CD4-positive, CD25-positive, alpha-beta regulatory T cell (primary cell): ENCODE measurements around the gene CACNB1. TPM values are rescaled to one million over a fixed set of nuclear protein-coding genes. Genes with fewer than 3 reads are reported as not detected.

Source experiments
- ATAC-seq, 2 donors: fragments of 150-1000 bp; cut with Tn5 transposase; one replicate each; pipeline ENCODE4 v1.10.0; 2021; ENCODE audit warnings: low read depth in 2 of 2, moderate number of reproducible peaks in 2 of 2, moderate library complexity in 1 of 2
- DNase-seq, 3 donors: peaks; one replicate each; pipeline versions ENCODE4 v3.0.0 to v3.0.0-alpha.2; 2012 to 2022; ENCODE audit warnings: mixed read lengths in 1 of 3
- H3K27ac ChIP-seq: one replicate; pipeline ENCODE4 v1.7.0; 2013; ENCODE audit warnings: mild to moderate bottlenecking, low read length; ENCODE audit not compliant: insufficient read depth, poor library complexity, severe bottlenecking
- H3K27me3 ChIP-seq: one replicate; pipeline ENCODE4 v1.7.0; 2013; ENCODE audit warnings: low read length; ENCODE audit not compliant: control insufficient read depth, insufficient read depth
- H3K36me3 ChIP-seq: one replicate; pipeline ENCODE4 v1.7.0; 2013; ENCODE audit warnings: mild to moderate bottlenecking, low read length, moderate library complexity; ENCODE audit not compliant: control insufficient read depth, insufficient read depth
- H3K4me1 ChIP-seq: 2 replicates; pipeline ENCODE4 v1.7.0; 2013; ENCODE audit warnings: mild to moderate bottlenecking, low read length; ENCODE audit not compliant: insufficient read depth, control insufficient read depth, poor library complexity, severe bottlenecking
- H3K4me3 ChIP-seq: one replicate; pipeline ENCODE4 v1.7.0; 2013; ENCODE audit warnings: low read depth, mild to moderate bottlenecking, low read length, moderate library complexity
- H3K9me3 ChIP-seq, 2 experiments: 1 replicate in 1 of 2; 2 replicates in 1 of 2; pipeline ENCODE4 v1.7.0; 2013; ENCODE audit warnings: low read length in 2 of 2, mild to moderate bottlenecking in 1 of 2, moderate library complexity in 1 of 2; ENCODE audit not compliant: control insufficient read depth in 2 of 2
- H3K27ac Mint-ChIP-seq, 3 donors: one replicate each; pipeline ENCODE4 v1.8.0; 2020 to 2022; ENCODE audit warnings: mild to moderate bottlenecking in 3 of 3, mixed read lengths in 3 of 3, moderate library complexity in 2 of 3
- H3K27me3 Mint-ChIP-seq: one replicate; pipeline ENCODE4 v1.8.0; 2022; ENCODE audit warnings: mild to moderate bottlenecking, mixed read lengths
- H3K36me3 Mint-ChIP-seq: one replicate; pipeline ENCODE4 v1.8.0; 2020; ENCODE audit warnings: mixed read lengths
- H3K4me1 Mint-ChIP-seq, 4 donors: one replicate each; pipeline ENCODE4 v1.8.0; 2020 to 2022; ENCODE audit warnings: mixed read lengths in 4 of 4, mild to moderate bottlenecking in 1 of 4
- H3K4me3 Mint-ChIP-seq, 4 donors: one replicate each; pipeline ENCODE4 v1.8.0; 2020 to 2022; ENCODE audit warnings: mild to moderate bottlenecking in 4 of 4, mixed read lengths in 4 of 4, moderate library complexity in 3 of 4
- H3K9me3 Mint-ChIP-seq, 7 donors: one replicate each; pipeline ENCODE4 v1.8.0; 2020 to 2022; ENCODE audit warnings: mixed read lengths in 7 of 7, mild to moderate bottlenecking in 3 of 7, moderate library complexity in 2 of 7
- polyA plus RNA-seq, 4 donors: library from polyadenylated mRNA; unstranded; fragments of 300-500 nt; fragmentation: Illumina TruSeq; gene quantifications; one replicate each; pipeline ENCODE4 v1.2.3, GENCODE V29; 2021
- total RNA-seq: library from RNA; stranded (reverse); gene quantifications from one replicate; pipeline ENCODE4 v1.2.3, GENCODE V29; 2022

CACNB1 gene
- total and polyA plus RNA-seq, 5 donors from 2014 or later: 0.48 to 19.3 (median 1.2) TPM

DNA sequence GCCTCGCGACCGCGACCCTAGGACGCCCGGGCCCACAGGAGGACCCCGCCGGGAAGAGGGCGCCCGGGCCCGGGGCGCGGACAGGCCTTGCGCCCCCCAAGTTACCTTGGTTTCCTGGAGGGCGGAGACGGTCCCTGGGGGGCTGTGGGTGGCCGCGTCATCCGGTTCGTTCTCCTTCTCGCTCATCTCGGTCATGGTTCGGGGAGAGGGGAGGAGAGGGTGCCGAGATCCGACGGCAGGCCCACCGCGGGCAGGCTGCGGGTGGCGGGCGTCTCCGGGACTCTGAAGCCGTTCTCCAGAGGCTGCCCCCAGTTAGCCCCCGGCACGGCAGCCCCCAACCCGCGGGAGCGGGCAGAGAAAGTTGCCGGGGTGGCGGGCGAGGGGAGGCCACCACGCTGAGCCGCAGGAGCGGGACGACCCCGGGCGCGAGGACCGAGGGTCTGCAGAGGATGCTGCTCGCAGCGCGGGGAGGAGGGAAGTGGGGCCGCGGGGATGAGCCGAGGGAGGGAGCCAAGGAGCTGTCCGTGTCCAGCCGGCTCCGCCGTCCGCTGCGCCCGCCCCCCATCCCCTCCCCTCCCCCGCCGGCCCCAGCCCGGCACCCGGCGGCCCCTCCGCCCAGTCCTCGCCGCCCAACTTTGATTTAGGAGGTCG lies 28.0 kb upstream of the CACNB1 start, which contains the start of gene STAC2:
Gene STAC2, minus strand, starts transcription at position 638 of the 651 bp plus-strand sequence. Its CDS starts 443 bp downstream, at position 195.
- H3K36me3 ChIP-seq: no peaks in the 10 kb centered on the region
- Mint-ChIP-seq H3K27ac (no peak within 1 kb of the TSS), H3K36me3 (no peaks in the 10 kb centered on the region), H3K4me1 (peaks cover 0 to 15% (median 7%) of the 10 kb centered on the region in 4 donors), H3K27me3 (peaks cover 65% of the 10 kb centered on the region), H3K9me3 (no peaks in the 10 kb centered on the region), H3K4me3 (peak within 1 kb of the TSS in 3 of 4 donors; percentile 79 to 89 (median 83))
- peaks cover 13% of the 10 kb centered on the region for H3K27me3 ChIP-seq
- H3K4me1 ChIP-seq: peaks cover 20% of the 10 kb centered on the region
- no peak for DNase-seq
- ATAC-seq: peak in 1 of 2 donors; percentile 21
- no peak within 1 kb of the TSS for H3K27ac ChIP-seq
- H3K9me3 ChIP-seq: no peaks in the 10 kb centered on the region
- no peak within 1 kb of the TSS for H3K4me3 ChIP-seq

DNA sequence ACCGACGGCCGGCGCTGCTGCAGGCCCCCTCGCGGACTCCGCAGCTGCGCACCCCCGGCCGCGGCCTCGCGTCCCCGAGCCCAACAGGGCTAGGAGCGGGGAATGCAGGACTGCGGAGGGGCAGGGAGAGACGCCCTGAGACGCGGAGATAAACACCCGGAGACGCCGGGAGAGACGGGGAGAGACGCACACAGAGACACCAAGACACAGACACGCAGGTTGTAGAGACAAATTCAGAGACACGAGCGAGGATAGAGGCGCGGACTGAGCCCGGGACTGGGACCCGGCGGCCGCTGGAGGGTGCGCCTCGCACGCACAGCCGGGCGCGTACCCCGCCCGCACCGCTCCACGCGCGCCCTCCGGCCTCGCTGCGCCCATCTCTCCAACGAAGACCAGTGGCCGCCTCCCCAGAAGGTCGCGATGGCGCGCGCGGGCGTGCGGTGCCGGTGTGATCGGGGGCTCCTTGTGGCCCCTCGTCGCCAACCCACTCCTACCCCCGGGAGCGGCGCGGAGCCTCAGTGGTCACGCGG lies 27.4 kb upstream of the CACNB1 start:
- peaks cover 20% of the 10 kb centered on the region for H3K4me1 ChIP-seq
- Mint-ChIP-seq H3K27ac (no peak overlapping the region), H3K4me3 (peak overlapping the region in 3 of 4 donors; percentile 58 to 76 (median 65)), H3K4me1 (peaks cover 0 to 15% (median 7%) of the 10 kb centered on the region in 4 donors), H3K9me3 (no peaks in the 10 kb centered on the region), H3K27me3 (peaks cover 70% of the 10 kb centered on the region), H3K36me3 (no peaks in the 10 kb centered on the region)
- H3K27ac ChIP-seq: no peak overlapping the region
- no peaks in the 10 kb centered on the region for H3K36me3 ChIP-seq
- H3K9me3 ChIP-seq: no peaks in the 10 kb centered on the region
- ATAC-seq: peak in 1 of 2 donors; percentile 43
- H3K27me3 ChIP-seq: peaks cover 13% of the 10 kb centered on the region
- no peak for DNase-seq
- H3K4me3 ChIP-seq: no peak overlapping the region

DNA sequence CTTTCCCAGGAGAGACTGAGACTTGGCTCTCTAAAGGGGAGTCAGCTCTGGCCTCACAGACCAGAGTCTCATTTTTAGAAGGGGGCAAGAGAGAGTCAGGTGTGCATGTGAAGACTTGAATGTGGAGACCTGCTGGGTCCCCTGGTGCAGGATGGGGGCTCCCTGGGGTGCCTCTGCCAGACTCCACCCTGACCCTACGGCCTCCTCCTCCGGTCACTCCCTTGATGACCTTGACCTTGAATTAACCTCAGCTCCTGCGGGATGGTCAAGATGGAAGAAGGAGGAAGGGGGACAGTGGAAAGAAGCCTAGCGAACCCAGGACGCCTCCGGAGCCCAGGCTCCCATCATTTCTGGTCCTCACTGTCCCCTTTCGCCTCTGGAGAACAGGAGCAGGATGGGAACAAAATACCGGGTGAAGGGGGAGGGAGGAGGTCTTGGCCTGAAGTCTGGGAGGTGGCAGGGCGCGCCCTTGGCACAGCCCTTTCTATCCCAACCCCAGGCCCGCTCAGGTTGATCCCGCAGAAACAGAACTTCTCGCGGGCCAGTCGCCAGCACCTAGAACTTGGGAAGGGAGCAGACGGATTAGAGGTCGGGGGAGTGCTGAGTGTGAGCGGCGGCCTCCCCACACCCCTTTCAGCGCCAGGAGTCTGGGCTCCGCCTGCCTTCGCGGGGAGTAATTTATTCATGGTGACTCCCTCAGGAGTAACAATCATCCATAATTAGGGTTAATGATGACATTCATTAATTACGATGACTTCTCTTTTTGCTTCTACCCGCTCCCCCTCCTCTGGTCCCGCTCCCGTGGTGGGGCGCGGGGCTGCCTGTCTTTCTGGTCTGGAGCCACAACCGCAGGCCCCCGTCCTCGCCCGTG lies 26.7 kb upstream of the CACNB1 start:
- peaks cover 13% of the 10 kb centered on the region for H3K27me3 ChIP-seq
- no peak overlapping the region for H3K27ac ChIP-seq
- ATAC-seq (no peak), DNase-seq (no peak)
- peaks cover 20% of the 10 kb centered on the region for H3K4me1 ChIP-seq
- H3K9me3 ChIP-seq: no peaks in the 10 kb centered on the region
- H3K4me1 Mint-ChIP-seq: peaks cover 0 to 15% (median 5%) of the 10 kb centered on the region in 4 donors
- H3K4me3 Mint-ChIP-seq: peak overlapping the region in 3 of 4 donors; percentile 42 to 77 (median 58)
- peaks cover 71% of the 10 kb centered on the region for H3K27me3 Mint-ChIP-seq
- H3K27ac Mint-ChIP-seq: no peak overlapping the region
- no peaks in the 10 kb centered on the region for H3K36me3 Mint-ChIP-seq
- no peaks in the 10 kb centered on the region for H3K36me3 ChIP-seq
- H3K4me3 ChIP-seq: no peak overlapping the region
- H3K9me3 Mint-ChIP-seq: no peaks in the 10 kb centered on the region

DNA sequence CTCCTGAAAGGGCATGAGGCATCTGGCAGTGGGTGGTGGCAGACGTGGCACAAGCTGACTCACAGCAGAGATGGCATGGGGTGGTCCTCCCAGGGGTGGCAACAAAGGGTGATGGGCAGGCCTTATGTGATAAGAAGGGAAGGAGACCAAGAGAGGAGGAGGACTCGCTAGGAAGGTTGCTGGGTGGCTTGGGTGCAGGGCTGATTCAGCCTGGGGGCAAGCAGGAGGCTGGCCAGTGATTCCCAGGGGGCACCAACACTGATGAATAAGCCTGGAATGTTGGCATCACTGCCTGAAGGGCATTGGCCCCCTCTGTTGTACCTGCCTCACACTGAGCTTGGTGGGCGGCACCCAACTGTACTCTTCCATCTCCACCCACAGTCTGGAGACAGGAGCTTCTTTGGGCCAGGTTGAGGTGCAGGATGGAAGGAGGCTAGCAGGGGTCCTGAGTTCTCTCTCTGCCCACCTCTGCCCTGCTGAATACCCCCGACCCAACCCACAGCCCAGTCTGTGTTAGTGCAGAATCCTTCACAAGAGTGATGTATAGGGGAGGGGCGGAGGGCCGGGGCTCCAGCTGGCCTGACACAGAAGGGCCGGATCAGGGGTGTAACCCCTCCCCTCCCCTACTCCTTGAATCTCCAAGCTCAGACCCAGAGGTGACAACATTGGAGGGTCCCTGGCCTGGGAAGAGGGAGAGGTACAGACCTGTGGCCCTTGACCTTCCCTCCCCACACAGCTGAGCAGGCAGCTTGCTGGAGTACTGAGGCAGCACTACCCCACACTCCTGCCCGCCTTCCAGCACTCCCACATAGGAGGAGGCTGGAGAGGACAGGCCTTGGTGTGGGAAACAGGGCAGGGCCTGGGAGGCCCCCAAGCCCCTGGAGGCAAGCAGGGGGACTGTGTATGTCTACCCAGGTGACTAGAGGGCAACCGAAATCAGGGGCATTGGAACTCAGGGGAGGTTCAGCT lies 25.7 kb upstream of the CACNB1 start:
- H3K27me3 ChIP-seq: peaks cover 13% of the 10 kb centered on the region
- Mint-ChIP-seq H3K4me1 (peaks cover 0 to 15% (median 5%) of the 10 kb centered on the region in 4 donors), H3K27ac (no peak overlapping the region), H3K36me3 (no peaks in the 10 kb centered on the region), H3K4me3 (peak overlapping the region in 2 of 4 donors; percentile 42 to 83), H3K9me3 (no peaks in the 10 kb centered on the region), H3K27me3 (peaks cover 69% of the 10 kb centered on the region)
- no peak for ATAC-seq
- no peak overlapping the region for H3K27ac ChIP-seq
- H3K4me3 ChIP-seq: no peak overlapping the region
- no peak for DNase-seq
- no peaks in the 10 kb centered on the region for H3K9me3 ChIP-seq
- no peaks in the 10 kb centered on the region for H3K36me3 ChIP-seq
- peaks cover 22% of the 10 kb centered on the region for H3K4me1 ChIP-seq

DNA sequence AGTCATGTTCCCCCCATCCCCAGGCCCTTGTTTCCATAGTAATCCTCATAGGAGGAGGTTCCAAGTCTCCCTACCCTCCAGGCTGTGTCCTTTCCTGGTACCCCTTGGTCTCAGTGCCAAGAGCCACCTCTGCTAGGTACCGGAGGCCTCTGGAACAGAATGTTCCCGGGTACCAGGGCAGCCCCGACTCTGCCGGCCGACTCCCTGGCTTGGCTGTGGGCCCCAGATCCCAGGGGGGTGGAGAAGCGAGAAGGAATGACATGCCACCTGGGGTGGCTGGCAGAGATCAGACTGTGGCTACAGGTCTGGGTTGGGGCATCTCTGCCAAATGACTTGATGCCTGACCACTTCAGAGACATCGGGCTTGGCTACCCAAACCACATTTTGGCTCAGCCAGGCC lies 24.7 kb upstream of the CACNB1 start:
- Mint-ChIP-seq H3K4me3 (no peak overlapping the region), H3K27ac (no peak overlapping the region), H3K27me3 (peaks cover 59% of the 10 kb centered on the region), H3K4me1 (peaks cover 0 to 17% (median 5%) of the 10 kb centered on the region in 4 donors), H3K9me3 (no peaks in the 10 kb centered on the region), H3K36me3 (no peaks in the 10 kb centered on the region)
- Histone ChIP-seq H3K4me3 (no peak overlapping the region), H3K9me3 (no peaks in the 10 kb centered on the region), H3K4me1 (peaks cover 23% of the 10 kb centered on the region), H3K27me3 (peaks cover 8% of the 10 kb centered on the region), H3K27ac (no peak overlapping the region), H3K36me3 (no peaks in the 10 kb centered on the region)
- DNase-seq (no peak), ATAC-seq (no peak)

DNA sequence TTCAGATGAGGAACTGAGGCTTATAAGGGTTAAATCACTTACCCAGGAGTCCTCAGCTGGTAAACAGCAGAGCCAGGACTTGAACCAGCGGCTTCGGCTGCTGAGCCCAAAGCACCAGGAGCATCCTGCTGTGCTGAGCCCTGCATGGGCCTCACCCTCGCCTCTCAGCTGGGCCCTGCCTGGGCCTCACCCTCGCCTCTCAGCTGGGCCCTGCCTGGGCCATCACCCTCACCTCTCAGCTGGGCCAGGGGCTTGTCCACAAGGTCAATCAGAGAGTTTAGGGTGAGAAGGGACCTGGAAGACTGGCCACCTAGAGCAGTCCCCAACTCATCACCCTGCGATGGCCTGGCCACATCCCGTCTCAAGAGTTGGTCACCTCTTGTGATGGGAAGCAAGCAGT lies 24.1 kb upstream of the CACNB1 start:
- no peak overlapping the region for H3K4me3 ChIP-seq
- peaks cover 6% of the 10 kb centered on the region for H3K27me3 ChIP-seq
- no peak overlapping the region for H3K4me3 Mint-ChIP-seq
- no peaks in the 10 kb centered on the region for H3K36me3 ChIP-seq
- H3K9me3 ChIP-seq: no peaks in the 10 kb centered on the region
- peaks cover 58% of the 10 kb centered on the region for H3K27me3 Mint-ChIP-seq
- peaks cover 23% of the 10 kb centered on the region for H3K4me1 ChIP-seq
- no peaks in the 10 kb centered on the region for H3K36me3 Mint-ChIP-seq
- ATAC-seq: no peak
- no peak for DNase-seq
- H3K27ac ChIP-seq: no peak overlapping the region
- no peaks in the 10 kb centered on the region for H3K9me3 Mint-ChIP-seq
- H3K4me1 Mint-ChIP-seq: peaks cover 0 to 19% (median 5%) of the 10 kb centered on the region in 4 donors
- H3K27ac Mint-ChIP-seq: no peak overlapping the region

DNA sequence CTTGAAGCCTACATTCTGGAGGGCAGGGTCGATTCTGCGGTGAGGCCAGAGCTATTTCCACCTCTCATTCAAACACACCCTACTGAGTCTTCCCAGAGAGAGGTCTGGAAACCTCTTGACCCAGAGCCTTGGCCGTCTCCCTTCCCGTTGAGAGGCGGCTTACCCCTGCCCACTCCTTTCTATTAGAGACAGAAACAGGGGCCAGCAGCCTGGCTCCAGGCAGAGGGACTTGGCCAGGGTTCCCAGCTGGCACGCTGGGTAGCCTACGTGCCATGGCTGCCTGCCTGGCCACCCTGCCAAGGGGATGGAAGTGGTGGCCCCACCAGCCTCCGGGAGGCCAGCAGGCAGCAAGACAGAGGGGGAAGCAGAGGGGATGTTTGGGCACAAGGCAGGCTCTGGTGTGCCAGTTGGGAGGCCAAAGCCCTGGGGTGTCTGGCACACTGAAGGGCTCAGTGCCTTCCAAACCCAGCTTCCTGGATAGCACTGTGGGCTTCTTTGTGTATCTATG lies 22.2 kb upstream of the CACNB1 start:
- Mint-ChIP-seq H3K36me3 (no peaks in the 10 kb centered on the region), H3K4me3 (no peak overlapping the region), H3K4me1 (peaks cover 0 to 12% (median 0%) of the 10 kb centered on the region in 4 donors), H3K27me3 (peaks cover 63% of the 10 kb centered on the region), H3K27ac (no peak overlapping the region), H3K9me3 (no peaks in the 10 kb centered on the region)
- peaks cover 6% of the 10 kb centered on the region for H3K4me1 ChIP-seq
- ATAC-seq (no peak), DNase-seq (no peak)
- H3K27ac ChIP-seq: no peak overlapping the region
- no peaks in the 10 kb centered on the region for H3K9me3 ChIP-seq
- no peak overlapping the region for H3K4me3 ChIP-seq
- H3K27me3 ChIP-seq: peaks cover 2% of the 10 kb centered on the region
- no peaks in the 10 kb centered on the region for H3K36me3 ChIP-seq
